NCI-H460 (cell line): Measurements from ENCODE around the gene ZC3H10. TPM values are rescaled to one million over a fixed set of nuclear protein-coding genes. Genes with fewer than 3 reads are reported as not detected.
"Not testable (repeated sequence)": the region's sequence is repeated elsewhere in the genome, so short reads cannot be mapped to it uniquely, and the experiment has no call there.

ENCODE experiments used
- DNase-seq: peaks from one replicate; pipeline ENCODE4 v3.0.0-alpha.2; 2016; ENCODE audit warnings: low read depth; ENCODE audit errors: extremely low read depth
- polyA plus RNA-seq: library from polyadenylated mRNA; depleted of rRNA; stranded (reverse); fragments of >200 nt; gene quantifications from 2 replicates; pipeline ENCODE4 v1.2.3, GENCODE V29; 2014; cell fraction: nucleus; rRNA removed
- total RNA-seq: library from RNA; depleted of rRNA; stranded (reverse); fragments of >200 nt; shearing (Covaris generic); gene quantifications from 2 replicates; pipeline ENCODE4 v1.2.3, GENCODE V29; 2014; rRNA removed

ZC3H10 gene, protein sequence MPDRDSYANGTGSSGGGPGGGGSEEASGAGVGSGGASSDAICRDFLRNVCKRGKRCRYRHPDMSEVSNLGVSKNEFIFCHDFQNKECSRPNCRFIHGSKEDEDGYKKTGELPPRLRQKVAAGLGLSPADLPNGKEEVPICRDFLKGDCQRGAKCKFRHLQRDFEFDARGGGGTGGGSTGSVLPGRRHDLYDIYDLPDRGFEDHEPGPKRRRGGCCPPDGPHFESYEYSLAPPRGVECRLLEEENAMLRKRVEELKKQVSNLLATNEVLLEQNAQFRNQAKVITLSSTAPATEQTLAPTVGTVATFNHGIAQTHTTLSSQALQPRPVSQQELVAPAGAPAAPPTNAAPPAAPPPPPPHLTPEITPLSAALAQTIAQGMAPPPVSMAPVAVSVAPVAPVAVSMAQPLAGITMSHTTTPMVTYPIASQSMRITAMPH
- total RNA-seq: 4.8 and 5.3 TPM in 2 replicates
- polyA plus RNA-seq: 2.2 and 5.4 TPM in 2 replicates

DNA sequence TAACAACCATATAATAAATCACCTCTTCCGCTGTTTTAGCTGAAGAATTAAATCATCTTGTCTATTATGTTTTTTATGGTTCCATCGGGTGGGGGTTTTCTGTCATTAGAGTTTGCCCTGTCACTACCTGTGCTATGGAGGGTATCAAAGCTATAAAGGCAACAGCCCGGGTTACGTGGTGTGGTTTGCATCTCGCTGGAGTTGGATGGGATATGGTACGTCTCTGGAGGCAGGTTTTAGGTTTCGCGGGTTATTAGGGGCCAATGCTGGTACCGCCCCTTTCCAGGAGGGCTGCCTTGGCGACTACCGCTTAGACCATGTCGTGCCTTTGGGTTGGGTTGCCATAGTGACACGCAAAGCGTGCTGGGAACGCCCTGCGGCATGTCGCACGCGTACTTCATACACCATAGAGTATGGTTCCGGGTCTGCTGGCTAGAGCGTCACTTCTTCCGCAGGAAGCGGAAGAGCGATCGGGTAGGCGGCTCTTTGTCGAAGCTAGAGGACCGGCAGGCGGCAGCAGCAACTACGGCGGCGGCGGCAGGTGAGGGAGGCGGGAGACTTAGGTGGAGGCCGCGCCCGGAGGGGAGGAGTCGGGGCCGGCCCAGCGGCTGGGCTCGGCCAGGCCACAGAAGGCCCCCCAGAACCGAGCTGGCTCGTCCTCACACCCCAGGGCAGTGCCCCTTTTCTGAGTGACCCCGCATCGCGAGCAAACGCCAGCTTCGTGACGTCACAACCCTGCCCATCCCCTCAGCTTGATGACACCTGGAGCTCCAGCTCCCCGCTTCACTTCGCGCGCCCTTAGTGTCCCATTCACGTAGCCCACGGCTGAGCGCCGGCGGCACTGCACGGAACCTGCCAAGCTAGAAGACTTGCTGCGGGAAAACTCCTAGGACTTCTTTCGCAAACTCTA lies at the start of gene ZC3H10:
ZC3H10 (plus strand) TSS at position 489 of the 910 bp plus-strand sequence. CDS start 2,297 bp downstream, outside the sequence.
- peak; percentile 99 for DNase-seq

DNA sequence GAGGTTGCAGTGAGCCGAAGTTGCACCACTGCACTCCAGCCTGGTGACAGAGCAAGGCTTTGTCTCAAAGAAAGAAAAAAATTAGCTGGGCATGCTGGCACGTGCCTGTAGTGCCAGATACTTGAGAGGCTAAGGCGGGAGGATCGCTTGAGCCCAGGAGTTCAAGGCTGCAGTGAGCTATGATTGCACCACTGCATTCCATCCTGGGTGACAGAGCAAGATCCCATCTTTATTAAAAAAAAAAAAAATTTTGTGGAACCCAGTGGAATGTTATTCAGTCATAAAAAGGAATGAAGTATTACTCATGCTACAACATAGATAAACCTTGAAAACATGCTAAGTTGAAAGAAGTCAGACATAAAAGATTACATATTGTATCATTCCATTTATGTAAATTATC lies 46.4 kb upstream of the ZC3H10 start:
- no peak for DNase-seq

DNA sequence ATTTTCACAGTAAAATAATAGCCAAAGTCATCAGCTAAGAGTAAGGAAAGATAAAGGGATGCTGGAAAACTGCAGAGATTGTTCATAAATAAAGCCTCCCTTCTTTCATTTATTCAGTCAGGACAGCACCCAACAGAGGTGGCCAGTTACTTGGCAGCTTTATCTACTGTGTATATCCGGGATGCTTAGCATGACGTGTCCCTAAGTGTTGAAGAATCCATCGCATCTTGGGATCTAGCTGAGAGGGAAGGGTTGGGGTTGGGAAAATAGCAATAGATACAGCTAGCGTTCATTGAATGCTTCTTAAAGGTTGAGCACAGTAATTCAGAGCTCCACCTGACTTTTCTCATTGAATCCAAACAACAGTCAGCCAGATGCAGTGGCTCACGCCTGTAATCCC lies 43.7 kb upstream of the ZC3H10 start:
- no peak for DNase-seq

DNA sequence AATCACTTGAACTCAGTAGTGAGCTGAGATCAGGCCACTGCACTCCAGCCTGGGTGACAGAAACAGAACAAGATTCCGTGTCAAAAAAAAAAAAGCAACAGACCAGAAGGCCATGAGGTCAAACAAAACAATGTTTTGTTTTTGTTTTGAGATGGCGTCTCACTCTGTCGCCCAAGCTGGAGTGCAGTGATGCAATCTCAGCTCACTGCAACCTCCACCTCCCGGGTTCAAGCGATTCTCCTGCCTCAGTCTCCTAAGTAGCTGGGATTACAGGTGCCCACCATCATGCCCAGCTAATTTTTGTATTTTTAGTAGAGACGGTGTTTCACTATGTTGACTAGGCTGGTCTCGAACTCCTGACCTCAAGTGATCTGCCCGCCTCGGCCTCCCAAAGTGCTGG lies 40.1 kb upstream of the ZC3H10 start:
- DNase-seq: not testable (repeated sequence)

DNA sequence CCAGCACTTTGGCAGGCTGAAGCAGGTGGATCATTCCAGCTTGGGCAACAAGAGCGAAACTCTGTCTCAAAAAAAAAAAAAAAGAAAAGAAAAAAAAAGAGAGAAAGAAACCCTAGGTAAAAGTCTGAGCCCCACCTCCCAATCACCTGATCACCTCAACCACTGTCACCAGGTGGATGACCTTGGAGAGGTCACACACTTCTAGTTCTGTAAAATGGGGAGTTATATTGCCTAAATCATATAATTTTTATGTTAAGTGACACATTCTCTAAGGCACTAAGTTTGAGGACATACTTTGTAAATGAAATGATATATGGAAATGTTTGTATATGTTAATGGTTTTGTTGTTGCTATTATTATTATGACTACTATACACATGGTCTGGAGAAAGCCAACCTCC lies 39.6 kb upstream of the ZC3H10 start:
- no peak for DNase-seq

DNA sequence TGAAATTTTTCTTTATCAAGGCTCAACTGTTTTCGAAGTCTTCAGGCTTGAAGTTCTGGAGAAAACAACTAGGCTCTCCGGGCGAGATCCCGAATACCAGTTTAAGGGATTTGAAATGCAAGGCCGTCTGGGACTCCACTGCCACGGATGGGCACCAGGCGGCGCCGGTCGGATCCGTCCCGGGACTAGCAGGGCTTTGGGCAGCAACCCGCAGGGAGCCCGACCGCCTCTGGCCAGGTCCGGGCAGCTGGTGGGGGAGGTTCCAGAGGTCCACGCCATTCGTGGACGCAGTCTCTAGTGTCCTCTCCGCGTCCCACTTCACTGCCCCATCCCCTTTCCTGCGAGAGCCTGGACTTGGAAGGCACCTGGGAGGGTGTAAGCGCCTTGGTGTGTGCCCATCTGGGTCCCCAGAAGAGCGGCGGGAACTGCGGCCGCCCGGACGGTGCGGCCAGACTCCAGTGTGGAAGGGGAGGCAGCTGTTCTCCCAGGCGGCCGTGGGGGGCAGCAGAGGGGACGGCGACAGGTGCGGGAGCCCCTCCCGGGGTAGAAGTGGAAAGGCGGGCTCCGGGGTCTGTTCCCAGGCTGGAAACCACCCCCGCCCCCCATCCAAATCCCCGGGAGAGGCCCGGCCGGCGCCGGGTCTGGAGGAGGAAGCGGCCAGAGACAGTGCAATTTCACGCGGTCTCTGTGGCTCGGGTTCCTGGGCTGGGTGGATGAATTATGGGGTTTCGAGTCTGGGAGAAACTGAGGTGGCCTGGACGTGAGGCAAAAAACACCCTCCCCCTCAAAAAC lies 38.9 kb upstream of the ZC3H10 start:
- peak; percentile 86 for DNase-seq

DNA sequence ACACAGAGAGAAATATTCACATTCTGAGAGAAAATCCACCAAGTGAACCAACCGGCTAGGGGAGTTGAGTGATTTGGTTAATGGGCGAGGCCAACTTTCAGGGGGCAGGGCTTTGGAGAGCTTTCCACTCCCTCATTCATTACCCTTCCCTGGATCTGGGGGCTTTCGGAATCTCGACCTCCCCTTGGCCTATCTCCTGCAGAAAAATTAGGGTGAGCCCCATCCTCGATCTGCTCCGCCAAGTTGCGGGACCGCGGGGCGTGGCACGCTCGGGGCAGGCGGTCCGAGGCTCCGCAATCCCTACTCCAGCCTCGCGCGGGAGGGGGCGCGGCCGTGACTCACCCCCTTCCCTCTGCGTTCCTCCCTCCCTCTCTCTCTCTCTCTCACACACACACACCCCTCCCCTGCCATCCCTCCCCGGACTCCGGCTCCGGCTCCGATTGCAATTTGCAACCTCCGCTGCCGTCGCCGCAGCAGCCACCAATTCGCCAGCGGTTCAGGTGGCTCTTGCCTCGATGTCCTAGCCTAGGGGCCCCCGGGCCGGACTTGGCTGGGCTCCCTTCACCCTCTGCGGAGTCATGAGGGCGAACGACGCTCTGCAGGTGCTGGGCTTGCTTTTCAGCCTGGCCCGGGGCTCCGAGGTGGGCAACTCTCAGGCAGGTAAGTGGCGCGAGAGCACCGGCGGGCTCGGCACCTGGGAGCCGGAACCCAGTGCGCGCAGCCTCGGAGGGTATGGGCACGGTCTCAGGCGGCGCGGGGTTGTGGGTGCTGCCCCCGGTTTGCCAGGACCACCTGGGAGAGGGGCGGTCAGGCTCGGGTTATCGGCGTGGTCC lies 38.1 kb upstream of the ZC3H10 start, which contains the start of gene ERBB3:
ERBB3 (plus strand) TSS at position 443 of the 833 bp plus-strand sequence; CDS start at position 579, 136 bp downstream.
- peak; percentile 65 for DNase-seq

DNA sequence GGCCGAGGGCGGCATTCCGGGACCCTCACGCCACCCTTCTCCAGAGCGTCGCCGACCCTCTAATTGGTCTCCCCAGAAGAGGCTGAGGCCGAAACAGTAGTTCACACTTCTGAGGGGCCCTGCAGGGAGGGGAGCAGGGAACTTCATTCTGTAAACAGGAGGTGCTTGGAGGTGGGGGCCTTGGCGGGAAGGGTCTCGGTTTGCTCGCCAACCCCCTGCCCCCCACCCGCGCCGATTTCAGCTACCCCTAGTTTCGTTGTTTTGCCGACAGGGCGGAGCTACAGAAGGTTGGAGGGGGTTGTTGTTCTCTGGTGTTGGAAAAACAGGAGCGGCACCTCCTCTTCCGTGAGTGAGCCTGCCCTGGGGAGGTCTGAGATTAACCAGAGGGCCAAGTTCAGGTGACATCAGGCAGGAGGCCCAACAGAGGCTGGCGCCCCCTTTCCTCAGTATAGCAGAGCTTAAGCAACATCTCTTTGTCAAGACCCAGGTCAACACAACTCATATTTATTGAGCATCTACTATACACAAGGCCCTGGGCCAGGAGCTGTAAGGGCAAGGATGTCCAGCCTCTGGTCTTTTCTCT lies 37.4 kb upstream of the ZC3H10 start:
- DNase-seq: no peak

DNA sequence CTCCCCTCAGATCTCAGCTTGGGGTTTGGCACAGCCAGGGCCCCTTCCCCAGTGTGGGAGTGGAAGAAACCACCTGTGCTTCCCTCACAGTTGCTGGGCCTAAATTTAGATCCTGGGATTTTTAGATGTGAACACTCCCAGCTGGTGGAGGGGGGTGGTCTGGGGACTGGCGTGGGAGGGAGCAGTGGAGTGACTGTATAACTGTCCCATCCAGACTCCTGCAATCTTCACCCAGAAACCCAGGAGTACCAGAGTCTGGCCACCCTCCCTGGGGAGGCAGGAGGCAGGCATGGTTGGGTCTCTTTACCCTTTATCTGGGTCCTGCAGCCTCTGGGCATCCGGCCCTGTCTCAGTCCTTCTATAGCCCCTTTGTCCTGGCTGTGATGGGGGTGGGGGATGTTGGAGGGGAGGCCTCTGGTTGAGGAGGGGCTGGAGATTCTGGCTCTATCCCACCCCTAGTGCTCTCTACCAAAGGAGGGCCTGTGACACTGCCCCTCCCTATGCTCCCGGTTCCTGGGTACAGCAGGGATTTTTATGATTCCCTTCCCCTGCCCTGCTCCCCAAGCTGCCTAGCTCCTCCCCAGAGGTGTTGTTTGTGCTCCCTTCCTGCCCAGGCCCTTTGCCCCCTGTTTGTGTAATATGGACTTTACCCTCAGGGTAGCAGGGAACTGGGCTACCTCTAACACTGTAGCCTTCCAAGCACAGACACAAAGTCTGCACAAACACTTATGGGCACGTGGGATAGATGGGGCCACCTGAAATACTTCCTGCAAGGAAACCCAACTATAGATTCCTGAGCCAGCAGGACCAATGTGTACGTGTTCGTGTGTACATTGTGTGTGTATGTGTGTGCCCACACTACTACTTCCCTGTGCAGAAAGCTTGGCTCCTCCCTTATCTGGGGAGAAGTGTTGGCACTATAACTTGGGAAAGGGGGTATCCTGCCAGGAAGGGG lies 36.4 kb upstream of the ZC3H10 start:
- no peak for DNase-seq

DNA sequence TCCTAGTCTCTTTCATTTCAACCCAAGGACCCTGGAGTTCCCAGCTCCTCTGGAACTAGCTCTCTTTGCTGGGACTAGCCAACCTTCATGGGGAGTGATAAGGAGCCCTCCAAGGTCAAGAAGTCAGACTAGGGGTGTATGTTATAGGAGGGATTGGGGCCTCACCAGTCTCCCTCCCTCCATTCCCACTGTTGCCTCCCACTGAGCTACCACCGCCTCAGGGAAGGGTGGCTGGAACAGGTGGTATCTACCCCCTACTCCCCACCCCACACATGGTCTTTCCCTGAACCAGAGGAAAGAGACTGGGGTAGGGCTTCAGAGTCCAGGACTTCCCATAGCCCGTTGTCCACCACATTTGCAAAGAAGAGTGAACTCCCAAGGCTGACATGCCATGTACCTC lies 35.7 kb upstream of the ZC3H10 start:
- DNase-seq: no peak

DNA sequence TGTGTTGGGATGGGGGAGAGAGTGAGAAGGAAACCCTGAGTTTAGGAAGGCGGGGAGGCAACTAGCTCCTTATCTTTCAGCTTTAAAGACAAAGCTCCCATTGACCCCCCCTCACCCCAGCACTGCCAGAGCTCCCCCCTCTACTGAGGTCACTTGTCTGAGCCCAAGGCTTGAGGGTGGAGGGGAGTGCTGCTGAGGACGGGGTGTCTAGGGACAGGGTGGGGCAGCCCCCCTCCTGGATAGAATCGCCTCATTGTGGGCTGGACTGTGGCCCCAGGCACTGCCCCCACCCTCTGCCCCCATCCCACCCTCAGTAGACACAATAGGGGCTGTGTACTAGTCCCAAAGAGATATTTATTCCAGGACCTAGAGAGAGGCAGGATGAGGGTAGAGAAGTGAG lies 35.1 kb upstream of the ZC3H10 start:
- DNase-seq: no peak

DNA sequence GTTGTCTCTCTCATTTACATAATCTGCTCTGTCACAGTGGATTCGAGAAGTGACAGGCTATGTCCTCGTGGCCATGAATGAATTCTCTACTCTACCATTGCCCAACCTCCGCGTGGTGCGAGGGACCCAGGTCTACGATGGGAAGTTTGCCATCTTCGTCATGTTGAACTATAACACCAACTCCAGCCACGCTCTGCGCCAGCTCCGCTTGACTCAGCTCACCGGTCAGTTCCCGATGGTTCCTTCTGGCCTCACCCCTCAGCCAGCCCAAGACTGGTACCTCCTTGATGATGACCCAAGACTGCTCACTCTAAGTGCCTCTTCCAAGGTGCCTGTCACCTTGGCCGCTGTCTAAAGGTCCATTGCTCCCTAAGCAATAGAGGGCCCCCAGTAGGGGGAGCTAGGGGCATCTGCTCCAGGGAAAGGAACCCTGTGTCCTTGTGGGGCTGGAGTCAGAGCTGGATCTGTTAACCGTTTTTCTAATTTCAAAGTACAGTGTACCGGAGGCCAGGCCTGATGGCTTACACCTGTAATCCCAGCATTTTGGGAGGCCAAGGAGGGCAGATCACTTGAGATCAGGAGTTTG lies 33.0 kb upstream of the ZC3H10 start:
- no peak for DNase-seq

DNA sequence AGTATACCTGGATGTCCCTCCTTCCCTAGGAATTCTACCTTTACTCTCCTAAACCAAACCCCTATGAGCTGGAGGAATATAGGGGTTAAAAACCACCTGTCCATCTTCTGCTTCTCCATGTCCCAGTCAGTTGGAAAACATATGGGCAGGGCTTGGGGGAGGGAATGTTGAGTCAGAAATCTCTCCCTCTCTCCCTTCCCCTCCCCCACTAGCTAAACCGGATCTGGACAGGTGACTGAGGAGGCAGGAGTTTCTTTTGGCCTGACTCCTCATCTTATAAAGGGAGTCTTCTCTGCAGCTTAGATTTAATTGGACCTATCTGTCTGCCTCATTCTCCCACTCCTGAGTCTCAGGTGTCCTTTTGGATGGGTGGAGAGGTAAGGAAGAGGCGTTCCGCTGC lies 32.0 kb upstream of the ZC3H10 start:
- DNase-seq: no peak

DNA sequence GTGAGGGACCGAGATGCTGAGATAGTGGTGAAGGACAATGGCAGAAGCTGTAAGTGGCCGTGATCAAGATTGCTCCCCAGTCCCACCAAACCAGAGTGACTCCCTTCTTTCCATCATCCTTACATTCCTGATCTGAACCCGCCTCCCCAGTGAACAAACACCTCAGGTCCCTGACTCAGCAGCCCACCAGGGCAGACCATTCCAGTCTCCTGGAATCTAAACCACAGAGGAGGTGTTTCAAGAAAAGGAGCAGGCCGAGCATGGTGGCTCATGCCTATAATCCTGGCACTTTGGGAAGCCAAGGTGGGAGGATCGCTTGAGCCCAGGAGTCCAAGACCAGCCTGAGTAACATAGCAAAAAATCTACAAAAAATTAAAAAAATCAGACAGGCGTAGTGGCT lies 31.5 kb upstream of the ZC3H10 start:
- DNase-seq: no peak

DNA sequence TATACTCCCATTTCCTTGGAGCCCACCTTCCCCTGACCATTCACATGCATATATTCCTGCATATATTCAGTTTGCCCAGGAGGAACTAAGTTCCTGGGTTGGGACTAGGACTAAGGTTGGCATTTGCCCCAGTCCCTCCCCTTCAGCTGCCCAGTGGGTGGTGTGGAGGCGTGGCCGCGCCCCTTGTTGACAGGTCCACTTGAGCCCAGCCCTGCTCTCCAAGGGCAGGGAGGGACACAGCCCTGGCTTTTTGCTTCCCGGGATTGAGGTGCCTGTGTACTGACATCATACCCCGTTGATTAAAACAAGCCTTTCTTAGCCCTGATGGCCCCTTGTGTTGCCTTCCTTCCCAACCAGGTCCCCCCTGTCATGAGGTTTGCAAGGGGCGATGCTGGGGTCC lies 30.8 kb upstream of the ZC3H10 start:
- no peak for DNase-seq

DNA sequence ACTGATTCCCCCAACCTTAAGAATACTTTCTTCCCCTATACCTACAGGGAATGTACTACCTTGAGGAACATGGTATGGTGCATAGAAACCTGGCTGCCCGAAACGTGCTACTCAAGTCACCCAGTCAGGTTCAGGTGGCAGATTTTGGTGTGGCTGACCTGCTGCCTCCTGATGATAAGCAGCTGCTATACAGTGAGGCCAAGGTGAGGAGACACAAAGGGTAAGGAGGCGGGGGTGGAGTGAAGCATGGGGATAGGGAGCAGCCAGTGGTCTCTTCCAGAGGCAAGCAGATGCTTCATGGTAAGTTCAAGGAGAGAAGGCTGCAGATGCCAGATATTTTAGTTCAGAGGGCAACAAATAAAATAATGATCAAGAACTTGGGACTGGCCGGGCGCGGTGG lies 20.3 kb upstream of the ZC3H10 start:
- no peak for DNase-seq

DNA sequence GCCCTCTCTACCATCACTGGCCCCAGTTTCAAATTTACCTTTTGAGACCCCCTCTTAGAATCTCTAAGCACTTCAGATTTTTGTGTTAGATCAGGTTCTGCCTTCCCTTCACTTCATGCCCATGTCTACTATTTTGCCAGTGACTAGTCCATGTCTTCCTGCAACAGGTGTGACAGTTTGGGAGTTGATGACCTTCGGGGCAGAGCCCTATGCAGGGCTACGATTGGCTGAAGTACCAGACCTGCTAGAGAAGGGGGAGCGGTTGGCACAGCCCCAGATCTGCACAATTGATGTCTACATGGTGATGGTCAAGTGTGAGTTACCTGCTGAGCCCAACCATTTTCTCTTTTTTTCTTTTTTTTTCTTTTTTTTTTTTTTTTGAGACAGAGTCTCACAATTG lies 19.5 kb upstream of the ZC3H10 start:
- DNase-seq: no peak

DNA sequence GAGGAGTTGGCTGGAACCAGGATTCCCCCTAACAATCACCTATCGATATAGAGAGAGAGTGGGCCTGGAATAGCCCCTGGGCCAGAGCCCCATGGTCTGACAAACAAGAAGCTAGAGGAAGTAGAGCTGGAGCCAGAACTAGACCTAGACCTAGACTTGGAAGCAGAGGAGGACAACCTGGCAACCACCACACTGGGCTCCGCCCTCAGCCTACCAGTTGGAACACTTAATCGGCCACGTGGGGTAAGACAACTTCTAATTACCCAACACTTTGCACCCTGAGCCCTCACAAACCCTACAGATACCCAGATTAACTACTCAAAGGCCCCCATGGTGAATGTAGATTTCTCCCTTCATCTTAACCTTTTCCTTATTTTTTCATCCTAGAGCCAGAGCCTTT lies 18.3 kb upstream of the ZC3H10 start:
- DNase-seq: no peak
